GM15510 (cell line): ENCODE measurements around the gene CNOT3.
A peak's percentile ranks its signal among the peaks of the same experiment; 100 is the strongest.

ENCODE experiments used
- POLR2A ChIP-seq: IDR thresholded peaks from 3 replicates; pipeline ENCODE4 v1.6.1; 2011; ENCODE audit warnings: borderline replicate concordance; ENCODE audit not compliant: insufficient read length; ENCODE audit errors: extremely low read depth

CNOT3 gene

GRCh38 chr19:54137699-54138488 is at the start of gene CNOT3:
TSS of gene CNOT3 (plus strand) at chr19:54137762. CDS start at chr19:54142979, 5,217 bp downstream.
- TF ChIP-seq POLR2A = peak; percentile 85

DNA sequence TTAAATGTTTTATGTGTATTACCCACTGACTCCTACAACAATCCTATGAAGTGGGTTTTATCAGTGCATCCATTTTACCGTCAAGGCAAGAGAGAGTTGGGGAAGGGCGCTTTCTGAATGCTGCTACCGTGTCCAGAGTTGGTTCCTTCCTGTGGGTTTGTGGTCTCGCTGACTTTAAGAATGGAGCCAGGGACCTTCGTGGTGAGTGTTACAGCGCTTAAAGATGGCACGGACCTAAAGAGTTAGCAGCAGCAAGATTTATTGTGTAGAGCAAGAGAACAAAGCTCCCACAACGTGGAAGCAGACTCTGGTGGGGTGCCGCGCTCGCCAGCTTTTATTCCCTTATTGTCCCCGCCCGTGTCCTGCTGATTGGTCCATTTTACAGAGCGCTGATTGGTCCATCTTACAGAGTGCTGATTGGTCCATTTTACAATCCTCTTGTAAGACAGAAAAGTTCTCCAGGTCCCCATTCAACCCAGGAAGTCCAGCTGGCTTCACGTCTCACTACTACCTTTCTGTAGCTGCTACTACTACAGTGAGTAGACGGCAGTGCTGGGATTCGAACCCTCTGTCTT is 43.0 kb upstream of the CNOT3 start:
- no peak for TF ChIP-seq POLR2A

DNA sequence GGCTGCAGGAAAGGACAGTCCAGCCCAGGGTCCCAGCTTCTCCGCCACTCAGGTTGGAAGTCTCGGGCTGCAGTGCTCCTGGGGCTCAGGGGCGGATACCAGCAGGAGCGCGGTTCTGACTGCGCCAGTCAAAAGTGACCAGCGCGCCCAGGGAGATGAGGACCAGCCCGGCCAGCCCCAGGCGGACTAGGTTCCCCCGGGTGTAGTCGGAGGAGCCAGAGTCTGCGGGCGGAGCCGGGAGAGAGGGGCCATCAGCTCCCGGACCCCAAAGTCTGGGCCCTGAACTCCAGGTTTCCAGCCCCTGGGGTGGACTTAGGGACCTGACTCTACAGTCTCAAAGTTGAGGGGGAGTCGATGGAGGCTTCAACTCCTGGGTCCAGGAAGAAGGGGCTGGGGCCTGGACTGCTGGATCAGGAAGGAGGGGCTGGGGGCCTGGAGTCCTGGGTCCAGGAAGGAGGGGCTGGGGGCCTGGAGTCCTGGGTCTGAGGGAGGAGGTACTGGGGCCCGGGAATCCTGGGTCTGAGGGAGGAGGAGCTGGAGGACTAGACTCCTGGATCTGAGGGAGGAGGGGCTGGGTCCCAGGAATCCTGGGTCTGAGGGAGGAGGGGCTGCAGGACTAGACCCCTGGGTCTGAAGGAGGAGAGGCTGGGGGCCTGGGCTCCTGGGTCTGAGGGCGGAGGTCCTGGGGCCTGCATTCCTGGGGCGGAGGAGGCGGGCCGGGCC is 42.3 kb upstream of the CNOT3 start:
- no peak for TF ChIP-seq POLR2A

DNA sequence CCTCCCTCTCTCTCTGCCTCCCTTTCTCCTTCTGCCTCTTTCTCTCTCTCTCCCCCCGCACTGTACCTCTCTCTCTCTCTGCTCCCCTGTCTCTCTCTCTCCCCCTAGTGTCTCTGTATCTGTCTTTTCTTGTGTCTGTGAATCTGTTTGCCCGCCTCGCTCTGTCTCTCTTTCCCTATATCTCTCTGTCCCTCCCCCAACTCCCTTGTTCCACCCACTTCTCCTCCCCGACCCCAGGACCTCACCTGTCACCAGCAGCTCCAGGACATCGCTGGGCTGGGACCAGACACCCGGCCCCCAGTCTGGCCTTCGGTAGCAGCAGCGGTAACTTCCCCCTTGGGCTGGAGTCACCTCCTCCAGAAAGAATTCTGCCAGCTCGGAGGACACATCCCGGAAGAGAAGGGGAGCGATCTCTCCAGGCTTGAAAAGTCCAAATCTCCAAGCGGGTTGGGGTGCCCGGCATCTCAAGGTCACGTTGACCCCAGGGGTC is 40.9 kb upstream of the CNOT3 start:
- no peak for TF ChIP-seq POLR2A

DNA sequence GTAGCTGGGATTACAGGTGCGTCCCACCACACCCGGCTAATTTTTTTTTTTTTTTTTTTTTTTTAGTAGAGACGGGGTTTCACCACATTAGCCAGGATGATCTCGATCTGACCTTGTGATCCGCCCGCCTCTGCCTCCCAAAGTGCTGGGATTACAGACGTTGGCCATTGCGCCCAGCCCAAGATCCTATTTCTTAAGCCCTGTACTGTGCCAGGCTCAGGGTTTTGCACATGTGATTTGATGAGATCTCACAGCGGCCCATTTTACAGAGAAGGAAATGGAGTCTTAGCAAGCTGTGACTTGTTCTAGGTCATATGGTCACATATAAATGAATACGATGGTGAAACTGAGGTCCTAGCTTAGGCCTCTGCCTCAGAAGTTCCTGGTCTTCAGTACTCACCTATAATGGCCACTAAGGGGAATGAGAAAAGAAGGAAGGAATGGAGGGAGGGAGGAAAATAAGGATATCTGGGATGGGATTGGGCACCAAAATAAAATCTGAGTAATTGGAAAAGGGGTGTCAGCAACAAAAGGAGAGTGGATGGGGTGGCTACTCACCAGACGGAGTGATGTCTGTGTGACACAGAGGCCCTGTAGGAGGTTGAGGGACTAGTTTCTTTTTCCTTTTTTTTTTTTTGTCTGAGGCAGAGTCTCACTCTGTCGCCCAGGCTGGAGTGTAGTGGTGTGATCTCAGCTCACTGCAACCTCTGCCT is 38.2 kb upstream of the CNOT3 start:
- no peak for TF ChIP-seq POLR2A

- TF ChIP-seq POLR2A = no peak
Observed at GRCh38 chr19:54100561-54100960, 37.0 kb upstream of the CNOT3 start, which contains the start of gene OSCAR. TSS of gene OSCAR (minus strand) at chr19:54100803. CDS start at chr19:54100792, 11 bp downstream.

- TF ChIP-seq POLR2A = peak; percentile 83
Observed at GRCh38 chr19:54102421-54103169, 35.0 kb upstream of the CNOT3 start, which contains the start of gene NDUFA3. TSS of gene NDUFA3 (plus strand) at chr19:54102855. CDS start at chr19:54102879, 24 bp downstream.

DNA sequence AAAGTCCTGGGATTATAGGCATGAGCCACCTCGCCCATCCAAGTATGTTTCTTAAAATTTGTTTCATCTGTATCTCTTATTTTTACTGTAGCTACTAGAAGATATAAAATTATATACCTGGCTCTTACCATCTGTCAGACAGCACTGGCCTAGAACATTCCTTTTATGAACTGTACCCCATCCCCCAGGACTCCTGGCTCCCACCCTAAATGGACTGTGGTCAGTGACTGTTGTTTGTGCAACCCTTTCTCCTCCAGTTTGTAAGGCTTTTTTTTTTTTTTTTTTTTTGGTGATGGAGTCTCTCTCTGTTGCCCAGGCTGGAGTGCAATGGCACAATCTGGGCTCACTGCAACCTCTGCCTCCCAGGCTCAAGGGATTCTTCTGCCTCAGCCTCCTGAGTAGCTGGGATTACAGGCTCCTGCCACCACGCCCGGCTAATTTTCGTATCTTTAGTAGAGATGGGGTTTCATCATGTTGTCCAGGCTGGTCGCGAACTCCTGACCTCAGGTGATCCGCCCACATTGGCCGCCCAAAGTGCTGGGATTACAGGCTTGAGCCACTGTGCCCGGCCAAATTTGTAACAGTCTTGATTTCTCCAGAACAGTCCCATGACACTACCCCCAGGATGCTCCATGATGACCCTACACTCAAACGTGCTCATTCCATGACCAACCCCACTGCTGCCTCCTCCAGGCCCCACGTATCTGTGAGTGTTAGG is 32.4 kb upstream of the CNOT3 start:
- TF ChIP-seq POLR2A = no peak

DNA sequence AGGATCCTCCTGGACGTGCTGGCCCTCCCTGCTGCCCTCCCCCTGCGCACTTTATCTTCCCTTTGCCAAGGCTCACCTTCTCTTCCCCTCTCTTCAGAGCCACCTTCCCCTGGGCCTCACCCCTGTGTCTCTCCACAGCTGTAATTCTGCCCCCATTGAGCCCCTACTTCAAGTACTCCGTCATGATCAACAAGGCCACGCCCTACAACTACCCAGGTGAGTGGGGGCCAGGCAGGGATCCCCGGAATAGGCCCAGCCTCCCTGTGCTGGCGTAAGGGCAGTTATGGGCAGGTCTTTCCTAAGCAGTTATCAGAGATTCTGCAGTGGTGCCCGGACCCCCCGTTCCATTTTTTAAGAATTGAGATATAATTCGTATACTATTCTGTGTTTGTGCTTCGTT is 31.8 kb upstream of the CNOT3 start:
- no peak for TF ChIP-seq POLR2A

DNA sequence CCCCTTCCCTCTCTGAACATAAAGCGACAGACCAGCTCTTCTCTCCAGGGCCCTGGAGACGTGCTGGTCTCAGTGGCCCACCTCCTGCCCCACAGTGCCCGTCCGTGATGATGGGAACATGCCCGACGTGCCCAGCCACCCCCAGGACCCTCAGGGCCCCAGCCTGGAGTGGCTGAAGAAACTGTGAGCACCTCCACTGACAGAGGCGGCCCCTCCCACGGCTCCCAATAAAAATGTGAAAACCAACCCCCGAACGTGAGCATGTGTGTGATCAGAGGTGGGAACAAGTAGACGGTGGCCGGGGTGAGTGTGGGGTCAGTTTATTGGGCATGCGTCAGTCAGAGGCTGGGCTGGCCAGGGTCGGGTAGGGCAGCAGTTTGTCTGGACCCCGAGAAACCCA is 30.8 kb upstream of the CNOT3 start:
- TF ChIP-seq POLR2A = no peak

- no peak for TF ChIP-seq POLR2A
Observed at GRCh38 chr19:54107876-54108490, 29.6 kb upstream of the CNOT3 start.

GRCh38 chr19:54108496-54108895 is 29.1 kb upstream of the CNOT3 start:
- TF ChIP-seq POLR2A = no peak

- TF ChIP-seq POLR2A = no peak
Observed at GRCh38 chr19:54109651-54110050, 27.9 kb upstream of the CNOT3 start.
